ENCODE data around the gene ACTL8.

The ACTL8 gene

GRCh38 chr1:17851056-17851455 is 95.9 kb downstream of the ACTL8 start:
- TF ChIP-seq, protein P1, sequence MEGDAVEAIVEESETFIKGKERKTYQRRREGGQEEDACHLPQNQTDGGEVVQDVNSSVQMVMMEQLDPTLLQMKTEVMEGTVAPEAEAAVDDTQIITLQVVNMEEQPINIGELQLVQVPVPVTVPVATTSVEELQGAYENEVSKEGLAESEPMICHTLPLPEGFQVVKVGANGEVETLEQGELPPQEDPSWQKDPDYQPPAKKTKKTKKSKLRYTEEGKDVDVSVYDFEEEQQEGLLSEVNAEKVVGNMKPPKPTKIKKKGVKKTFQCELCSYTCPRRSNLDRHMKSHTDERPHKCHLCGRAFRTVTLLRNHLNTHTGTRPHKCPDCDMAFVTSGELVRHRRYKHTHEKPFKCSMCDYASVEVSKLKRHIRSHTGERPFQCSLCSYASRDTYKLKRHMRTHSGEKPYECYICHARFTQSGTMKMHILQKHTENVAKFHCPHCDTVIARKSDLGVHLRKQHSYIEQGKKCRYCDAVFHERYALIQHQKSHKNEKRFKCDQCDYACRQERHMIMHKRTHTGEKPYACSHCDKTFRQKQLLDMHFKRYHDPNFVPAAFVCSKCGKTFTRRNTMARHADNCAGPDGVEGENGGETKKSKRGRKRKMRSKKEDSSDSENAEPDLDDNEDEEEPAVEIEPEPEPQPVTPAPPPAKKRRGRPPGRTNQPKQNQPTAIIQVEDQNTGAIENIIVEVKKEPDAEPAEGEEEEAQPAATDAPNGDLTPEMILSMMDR (IDR thresholded peaks at IDR 0.05; ENCODE audit: control insufficient read depth, insufficient read depth, low read depth, low read length, missing control alignments) = no peak
- DNase-seq (ENCODE audit: low read depth) = no peak
- H3K4me3 ChIP-seq (ENCODE audit: control insufficient read depth, low read depth, low read length) = no peak overlapping the region

DNA sequence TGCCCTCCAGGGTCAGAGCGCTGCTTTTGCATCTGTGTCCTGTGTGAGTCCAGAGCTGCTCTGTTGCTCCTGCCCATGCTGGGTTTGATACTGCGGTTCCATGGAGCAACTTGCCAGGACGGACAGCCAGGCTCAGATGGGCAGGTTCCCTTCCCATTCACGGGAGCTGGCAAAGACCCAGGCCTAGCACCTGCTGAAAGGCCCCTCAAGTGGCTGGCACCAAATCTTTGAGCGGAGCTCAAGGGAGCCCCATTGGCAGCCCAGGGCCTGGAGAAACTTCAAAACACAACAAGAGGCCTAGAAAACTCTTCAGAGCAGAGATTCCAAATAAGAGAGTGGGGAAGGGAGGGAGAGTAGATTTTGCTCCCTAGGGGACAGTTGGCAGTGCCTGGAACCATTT is 97.2 kb downstream of the ACTL8 start:
- DNase-seq (ENCODE audit: low read depth) = no peak
- TF ChIP-seq, protein P1 (IDR thresholded peaks at IDR 0.05; ENCODE audit: control insufficient read depth, insufficient read depth, low read depth, low read length, missing control alignments) = no peak
- H3K4me3 ChIP-seq (ENCODE audit: control insufficient read depth, low read depth, low read length) = no peak overlapping the region

- TF ChIP-seq, protein P1 (IDR thresholded peaks at IDR 0.05; ENCODE audit: control insufficient read depth, insufficient read depth, low read depth, low read length, missing control alignments) = no peak
- DNase-seq (ENCODE audit: low read depth) = no peak
- H3K4me3 ChIP-seq (ENCODE audit: control insufficient read depth, low read depth, low read length) = no peak overlapping the region
Measured at GRCh38 chr1:17853241-17853935, 98.3 kb downstream of the ACTL8 start.

- DNase-seq (ENCODE audit: low read depth) = no peak
- H3K4me3 ChIP-seq (ENCODE audit: control insufficient read depth, low read depth, low read length) = no peak overlapping the region
- TF ChIP-seq, protein P1 (IDR thresholded peaks at IDR 0.05; ENCODE audit: control insufficient read depth, insufficient read depth, low read depth, low read length, missing control alignments) = no peak
Measured at GRCh38 chr1:17856496-17857108, 101.5 kb downstream of the ACTL8 start.

DNA sequence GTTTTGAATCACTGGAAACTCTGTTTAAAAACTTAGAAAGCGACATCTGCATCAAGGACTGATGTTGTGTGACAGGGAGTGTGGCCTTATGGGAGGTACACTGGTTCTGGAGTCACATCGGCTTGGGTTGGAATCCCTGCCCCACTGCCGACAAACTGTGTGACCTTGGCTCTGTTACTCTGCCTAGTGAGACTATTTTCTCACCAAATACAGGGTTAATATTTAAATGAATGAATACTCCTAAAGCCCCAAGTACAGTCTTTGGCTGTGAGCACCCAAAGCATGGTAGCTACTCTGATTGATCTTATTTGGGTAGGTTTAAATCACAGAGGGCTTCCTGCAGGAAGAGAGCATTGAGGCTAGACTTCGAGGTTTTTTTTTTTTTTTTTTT is 102.0 kb downstream of the ACTL8 start:
- DNase-seq (ENCODE audit: low read depth) = no peak
- TF ChIP-seq, protein P1 (IDR thresholded peaks at IDR 0.05; ENCODE audit: control insufficient read depth, insufficient read depth, low read depth, low read length, missing control alignments) = no peak
- H3K4me3 ChIP-seq (ENCODE audit: control insufficient read depth, low read depth, low read length) = no peak overlapping the region

GRCh38 chr1:17857996-17858395 is 102.9 kb downstream of the ACTL8 start:
- no peak overlapping the region for H3K4me3 ChIP-seq (ENCODE audit: control insufficient read depth, low read depth, low read length)
- DNase-seq (ENCODE audit: low read depth) = no peak
- TF ChIP-seq, protein P1 (IDR thresholded peaks at IDR 0.05; ENCODE audit: control insufficient read depth, insufficient read depth, low read depth, low read length, missing control alignments) = no peak

Measured in AG09309 (cell line).